ENCODE data around the gene FOXA3.

- no peak for TF ChIP-seq CTCF (conservative IDR thresholded peaks at IDR 0.05; ENCODE audit: low read depth, low read length)
- TF ChIP-seq SMC3 (IDR thresholded peaks at IDR 0.05; ENCODE audit: low read depth, low read length), result no peak
- no peak for TF ChIP-seq BHLHE40 (IDR thresholded peaks at IDR 0.05; ENCODE audit: low read depth, low read length)
- no peak for TF ChIP-seq POLR2A (IDR thresholded peaks at IDR 0.05; ENCODE audit: low read depth, low read length)
- no peak for TF ChIP-seq MAZ (IDR thresholded peaks at IDR 0.05; ENCODE audit: borderline replicate concordance, low read depth, low read length)
- TF ChIP-seq RFX5 (IDR thresholded peaks at IDR 0.05; ENCODE audit: low read depth, low read length), result no peak
- TF ChIP-seq MXI1 (IDR thresholded peaks at IDR 0.05; ENCODE audit: borderline replicate concordance, low read depth, low read length), result no peak
- no peak for TF ChIP-seq MAFK (IDR thresholded peaks at IDR 0.05; ENCODE audit: low read depth, low read length)
- no peak for TF ChIP-seq USF2 (IDR thresholded peaks at IDR 0.05; ENCODE audit: low read depth, low read length)
- TF ChIP-seq CHD1 (IDR thresholded peaks at IDR 0.05; ENCODE audit: low read depth, low read length), result no peak
- no peak for TF ChIP-seq RCOR1 (IDR thresholded peaks at IDR 0.05; ENCODE audit: insufficient replicate concordance, low read length)
- TF ChIP-seq CEBPB (IDR thresholded peaks at IDR 0.05; ENCODE audit: low read depth, low read length), result no peak
Observed at GRCh38 chr19:45913874-45914830, 50.0 kb downstream of the FOXA3 start, which contains the start of gene NANOS2.

Data from IMR-90 (cell line).